ENCODE measurements around the gene MIDN. TPM values are rescaled to one million over a fixed set of nuclear protein-coding genes. Genes with fewer than 3 reads are reported as not detected.

MIDN gene
- total and polyA plus RNA-seq, 2 donors, result 8.7 to 55.1 TPM

DNA sequence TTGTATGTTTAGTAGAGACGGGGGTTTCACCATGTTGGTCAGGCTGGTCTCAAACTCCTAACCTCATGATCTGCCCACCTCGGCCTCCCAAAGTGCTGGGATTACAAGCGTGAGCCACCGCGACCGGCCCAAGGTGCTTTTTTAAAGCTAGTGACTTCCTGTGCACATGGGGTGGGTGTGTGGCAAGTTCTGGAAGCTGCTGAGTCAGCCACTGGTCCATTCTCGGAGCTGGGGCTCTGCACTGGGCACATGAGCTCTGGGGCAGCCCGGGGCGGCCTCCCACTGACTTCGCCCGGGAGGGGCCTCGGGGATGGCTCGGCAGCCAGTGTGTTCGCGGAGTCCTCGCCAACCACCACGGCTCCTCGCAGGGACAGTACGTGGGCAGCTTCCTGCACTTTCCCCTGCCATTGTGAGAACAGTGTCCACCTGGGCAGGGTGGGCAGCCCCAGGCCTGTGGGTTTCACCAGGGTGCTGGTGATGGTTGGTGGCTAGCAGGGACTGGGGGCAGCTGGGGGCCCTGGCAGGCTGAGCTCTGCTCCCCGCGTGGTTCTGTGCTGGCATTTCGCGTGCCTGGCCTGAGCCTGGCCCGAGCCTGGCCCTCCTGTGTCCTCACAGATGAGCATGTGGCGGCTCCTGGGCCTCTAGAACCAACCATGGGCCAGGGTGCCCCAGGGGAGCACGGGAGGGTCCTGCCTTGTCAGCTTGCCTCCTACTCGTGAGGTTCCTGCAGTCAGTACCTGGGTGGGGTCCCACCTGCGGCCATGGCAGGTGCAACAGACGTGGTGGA lies 22.8 kb upstream of the MIDN start:
- no peak overlapping the region for H3K4me3 ChIP-seq (ENCODE audit: low read length in 2 of 2)
- H3K36me3 ChIP-seq (ENCODE audit: control insufficient read depth in 2 of 2, insufficient read depth in 2 of 2, low read length in 1 of 2), result peaks cover 54 to 79% of the 10 kb centered on the region in 2 donors
- no peaks in the 10 kb centered on the region for H3K4me1 ChIP-seq (ENCODE audit: control insufficient read depth in 2 of 2, insufficient read depth in 2 of 2, low read length in 2 of 2)
- 98% methylated on average over 29 of the region's 29 CpGs for WGBS
- H3K27me3 ChIP-seq (ENCODE audit: control insufficient read depth in 2 of 2, insufficient read depth in 1 of 2, low read length in 1 of 2), result no peaks in the 10 kb centered on the region
- H3K9me3 ChIP-seq (ENCODE audit: control insufficient read depth in 2 of 2, insufficient read depth in 1 of 2, low read length in 1 of 2), result no peaks in the 10 kb centered on the region
- H3K27ac ChIP-seq (ENCODE audit: low read depth in 1 of 2, low read length in 1 of 2), result no peak overlapping the region
- DNase-seq (ENCODE audit: low read depth in 6 of 9, low spot score in 9 of 9), result no peak

DNA sequence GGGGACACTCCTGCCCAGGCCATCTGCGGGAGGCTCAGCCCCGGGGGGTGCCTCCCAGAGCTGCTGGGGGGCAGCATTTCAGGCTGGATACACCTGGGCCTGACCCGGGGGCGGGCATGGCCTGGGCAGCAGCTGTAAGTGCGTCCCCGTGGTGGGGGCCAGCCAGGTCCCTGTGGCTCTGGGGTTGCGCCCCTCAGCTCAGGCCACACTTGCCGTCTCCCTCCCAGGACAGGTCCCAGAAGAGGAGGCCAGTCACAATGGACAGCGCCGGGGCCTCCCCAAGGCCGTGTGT lies 22.2 kb upstream of the MIDN start:
- Histone ChIP-seq H3K36me3 (ENCODE audit: control insufficient read depth in 2 of 2, insufficient read depth in 2 of 2, low read length in 1 of 2) (peaks cover 48 to 73% of the 10 kb centered on the region in 2 donors), H3K27ac (ENCODE audit: low read depth in 1 of 2, low read length in 1 of 2) (no peak overlapping the region), H3K9me3 (ENCODE audit: control insufficient read depth in 2 of 2, insufficient read depth in 1 of 2, low read length in 1 of 2) (no peaks in the 10 kb centered on the region), H3K4me3 (ENCODE audit: low read length in 2 of 2) (no peak overlapping the region), H3K4me1 (ENCODE audit: control insufficient read depth in 2 of 2, insufficient read depth in 2 of 2, low read length in 2 of 2) (no peaks in the 10 kb centered on the region), H3K27me3 (ENCODE audit: control insufficient read depth in 2 of 2, insufficient read depth in 1 of 2, low read length in 1 of 2) (peaks cover 0 to 2% of the 10 kb centered on the region in 2 donors)
- no peak for DNase-seq (ENCODE audit: low read depth in 6 of 9, low spot score in 9 of 9)
- over 99% methylated on average over 11 of the region's 11 CpGs for WGBS

DNA sequence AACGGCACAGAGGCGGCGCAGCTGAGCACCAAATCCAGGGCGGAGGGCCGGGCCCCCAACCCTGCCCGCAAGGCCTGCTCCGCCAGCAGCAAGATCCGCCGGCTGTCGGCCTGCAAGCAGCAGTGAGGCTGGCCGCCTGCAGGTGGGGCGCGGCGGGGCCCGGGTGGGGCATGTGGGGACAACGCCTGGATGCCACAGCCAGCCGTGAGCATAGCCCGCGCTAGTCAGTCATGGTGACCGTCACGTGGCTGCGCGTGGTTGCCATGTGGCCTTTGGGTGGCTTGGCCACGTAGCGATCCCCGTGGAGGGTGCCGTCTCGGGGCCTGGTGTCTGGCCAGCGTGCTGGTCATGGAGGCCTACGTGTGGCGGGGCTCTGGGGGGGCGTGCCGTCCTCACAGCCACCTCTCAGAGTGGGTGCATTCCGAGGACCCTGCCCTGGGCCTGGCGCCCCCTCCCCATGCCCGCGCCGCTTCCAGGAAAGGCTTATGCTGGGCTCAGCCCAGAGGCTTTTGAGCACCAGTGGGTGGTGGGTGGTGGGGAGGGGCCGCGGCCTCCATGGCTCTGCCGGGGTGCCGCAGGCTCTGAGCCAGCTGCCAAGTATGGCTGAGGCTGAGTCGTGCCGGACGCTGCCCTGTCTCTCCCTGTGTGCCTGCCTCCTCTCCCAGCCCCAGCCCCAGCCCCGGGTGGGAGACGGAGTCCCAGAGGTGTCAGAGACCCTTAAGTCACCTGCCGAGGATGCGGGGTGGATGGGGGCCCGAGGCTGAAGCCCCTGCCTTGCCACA lies 21.7 kb upstream of the MIDN start:
- DNase-seq (ENCODE audit: low read depth in 6 of 9, low spot score in 9 of 9), result no peak
- Histone ChIP-seq H3K9me3 (ENCODE audit: control insufficient read depth in 2 of 2, insufficient read depth in 1 of 2, low read length in 1 of 2) (no peaks in the 10 kb centered on the region), H3K4me3 (ENCODE audit: low read length in 2 of 2) (no peak overlapping the region), H3K27me3 (ENCODE audit: control insufficient read depth in 2 of 2, insufficient read depth in 1 of 2, low read length in 1 of 2) (peaks cover 0 to 2% of the 10 kb centered on the region in 2 donors), H3K36me3 (ENCODE audit: control insufficient read depth in 2 of 2, insufficient read depth in 2 of 2, low read length in 1 of 2) (peaks cover 43 to 68% of the 10 kb centered on the region in 2 donors), H3K4me1 (ENCODE audit: control insufficient read depth in 2 of 2, insufficient read depth in 2 of 2, low read length in 2 of 2) (no peaks in the 10 kb centered on the region), H3K27ac (ENCODE audit: low read depth in 1 of 2, low read length in 1 of 2) (no peak overlapping the region)
- 98% methylated on average over 50 of the region's 50 CpGs for WGBS

DNA sequence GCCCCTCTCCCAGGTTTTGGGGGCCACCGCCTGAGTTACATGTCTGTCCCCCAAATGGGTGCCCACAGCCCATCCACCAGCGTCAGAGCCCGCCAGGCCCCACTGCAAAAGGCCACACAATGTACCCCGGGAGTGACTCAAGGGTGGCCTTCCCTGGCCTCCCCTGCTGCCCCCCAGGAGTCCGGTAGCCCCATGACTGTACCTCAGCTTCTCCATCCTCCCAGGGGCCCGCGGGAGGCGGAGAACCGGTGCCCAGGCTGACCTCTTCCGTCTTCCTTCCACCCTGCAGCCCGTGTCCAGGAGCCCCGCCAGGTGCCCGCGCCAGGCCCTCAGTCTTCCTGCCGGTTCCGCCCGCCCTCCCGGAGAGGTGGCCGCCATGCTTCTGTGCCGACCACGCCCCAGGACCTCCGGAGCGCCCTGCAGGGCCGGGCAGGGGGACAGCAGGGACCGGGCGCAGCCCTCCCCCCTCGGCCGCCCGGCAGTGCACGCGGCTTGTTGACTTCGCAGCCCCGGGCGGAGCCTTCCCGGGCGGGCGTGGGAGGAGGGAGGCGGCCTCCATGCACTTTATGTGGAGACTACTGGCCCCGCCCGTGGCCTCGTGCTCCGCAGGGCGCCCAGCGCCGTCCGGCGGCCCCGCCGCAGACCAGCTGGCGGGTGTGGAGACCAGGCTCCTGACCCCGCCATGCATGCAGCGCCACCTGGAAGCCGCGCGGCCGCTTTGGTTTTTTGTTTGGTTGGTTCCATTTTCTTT lies 20.9 kb upstream of the MIDN start:
- no peak for DNase-seq (ENCODE audit: low read depth in 6 of 9, low spot score in 9 of 9)
- peaks cover 39 to 60% of the 10 kb centered on the region in 2 donors for H3K36me3 ChIP-seq (ENCODE audit: control insufficient read depth in 2 of 2, insufficient read depth in 2 of 2, low read length in 1 of 2)
- H3K9me3 ChIP-seq (ENCODE audit: control insufficient read depth in 2 of 2, insufficient read depth in 1 of 2, low read length in 1 of 2), result no peaks in the 10 kb centered on the region
- peaks cover 0 to 5% of the 10 kb centered on the region in 2 donors for H3K27me3 ChIP-seq (ENCODE audit: control insufficient read depth in 2 of 2, insufficient read depth in 1 of 2, low read length in 1 of 2)
- H3K4me3 ChIP-seq (ENCODE audit: low read length in 2 of 2), result no peak overlapping the region
- H3K27ac ChIP-seq (ENCODE audit: low read depth in 1 of 2, low read length in 1 of 2), result no peak overlapping the region
- no peaks in the 10 kb centered on the region for H3K4me1 ChIP-seq (ENCODE audit: control insufficient read depth in 2 of 2, insufficient read depth in 2 of 2, low read length in 2 of 2)
- WGBS, result 97% methylated on average over 56 of the region's 56 CpGs

DNA sequence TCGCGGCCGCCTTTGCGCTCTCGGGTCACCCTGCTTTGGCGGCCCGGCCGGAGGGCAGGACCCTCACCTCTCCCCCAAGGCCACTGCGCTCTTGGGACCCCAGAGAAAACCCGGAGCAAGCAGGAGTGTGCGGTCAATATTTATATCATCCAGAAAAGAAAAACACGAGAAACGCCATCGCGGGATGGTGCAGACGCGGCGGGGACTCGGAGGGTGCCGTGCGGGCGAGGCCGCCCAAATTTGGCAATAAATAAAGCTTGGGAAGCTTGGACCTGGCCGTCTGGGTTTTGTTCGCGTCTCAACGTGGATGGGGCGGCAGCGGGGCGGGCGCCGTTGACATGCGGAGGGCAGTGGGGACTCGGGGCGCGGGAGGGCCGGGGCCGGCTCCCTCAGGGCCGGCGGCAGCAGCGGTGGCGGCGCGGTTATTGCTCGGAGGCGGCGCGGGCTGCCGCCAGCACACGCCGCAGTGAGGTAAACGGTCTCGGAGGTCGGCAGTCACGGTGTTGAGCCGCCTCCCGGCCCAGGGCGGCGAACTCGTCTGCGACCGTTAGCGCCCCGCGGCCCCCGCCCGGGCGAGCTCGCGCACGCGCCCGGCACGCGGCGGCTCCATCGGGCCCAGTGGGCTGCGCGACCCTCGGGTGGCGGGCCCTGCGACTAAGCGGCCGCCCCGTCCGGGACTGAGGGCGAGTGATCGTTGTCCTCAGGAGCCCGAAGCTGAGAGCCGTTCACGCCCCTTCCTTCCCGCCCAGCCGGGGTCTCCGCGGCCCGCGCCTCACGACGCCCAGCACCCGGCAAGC lies 20.0 kb upstream of the MIDN start:
- H3K4me1 ChIP-seq (ENCODE audit: control insufficient read depth in 2 of 2, insufficient read depth in 2 of 2, low read length in 2 of 2), result no peaks in the 10 kb centered on the region
- no peak overlapping the region for H3K27ac ChIP-seq (ENCODE audit: low read depth in 1 of 2, low read length in 1 of 2)
- no peak for DNase-seq (ENCODE audit: low read depth in 6 of 9, low spot score in 9 of 9)
- WGBS, result 98% methylated on average over 100 of the region's 100 CpGs
- no peak overlapping the region for H3K4me3 ChIP-seq (ENCODE audit: low read length in 2 of 2)
- H3K9me3 ChIP-seq (ENCODE audit: control insufficient read depth in 2 of 2, insufficient read depth in 1 of 2, low read length in 1 of 2), result no peaks in the 10 kb centered on the region
- peaks cover 0 to 9% of the 10 kb centered on the region in 2 donors for H3K27me3 ChIP-seq (ENCODE audit: control insufficient read depth in 2 of 2, insufficient read depth in 1 of 2, low read length in 1 of 2)
- H3K36me3 ChIP-seq (ENCODE audit: control insufficient read depth in 2 of 2, insufficient read depth in 2 of 2, low read length in 1 of 2), result peaks cover 30 to 52% of the 10 kb centered on the region in 2 donors

DNA sequence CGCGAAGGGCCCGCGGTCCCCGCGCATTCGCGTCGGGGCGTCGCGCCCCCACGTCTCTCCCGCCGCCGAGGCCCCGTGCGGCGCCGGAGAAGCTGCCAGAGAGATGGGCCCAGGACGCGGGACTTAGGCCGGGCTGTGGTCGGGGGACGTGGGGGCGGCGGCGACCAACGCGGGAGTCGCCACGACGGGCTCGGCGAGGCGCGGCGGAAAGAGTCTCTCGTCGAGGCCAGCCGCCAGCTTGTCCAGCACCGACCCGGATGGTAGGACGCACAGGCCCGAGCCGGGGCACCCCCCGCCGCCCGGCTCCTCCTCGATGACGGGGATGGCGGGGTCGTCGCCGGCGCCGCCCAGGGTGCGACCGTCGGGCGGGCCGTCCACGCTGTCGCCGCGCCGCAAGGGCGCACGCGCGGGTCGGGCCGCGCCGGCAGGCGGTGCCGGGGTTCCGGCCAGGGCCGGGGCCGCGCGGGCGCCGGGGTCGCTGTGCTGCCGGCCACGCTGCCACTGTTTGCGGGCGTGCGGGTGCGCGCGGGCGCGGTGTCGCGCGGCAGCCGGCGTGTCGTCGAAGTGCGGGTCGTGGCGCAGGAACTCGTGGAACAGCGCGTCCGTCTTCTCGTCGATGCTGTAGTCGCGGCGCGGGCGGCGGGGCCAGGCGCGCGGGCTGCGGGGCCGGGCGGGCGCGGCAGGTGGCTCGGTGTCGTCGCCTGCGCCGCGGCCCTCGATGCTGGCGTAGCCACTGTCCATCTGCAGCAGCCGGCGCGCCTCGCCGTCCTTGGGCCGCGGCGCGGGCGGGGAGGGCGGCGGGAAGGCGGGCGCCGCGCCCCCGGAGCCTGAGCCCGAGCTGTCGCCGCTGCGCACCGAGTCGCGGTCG lies 19.1 kb upstream of the MIDN start:
- peaks cover 2 to 17% of the 10 kb centered on the region in 2 donors for H3K27me3 ChIP-seq (ENCODE audit: control insufficient read depth in 2 of 2, insufficient read depth in 1 of 2, low read length in 1 of 2)
- H3K36me3 ChIP-seq (ENCODE audit: control insufficient read depth in 2 of 2, insufficient read depth in 2 of 2, low read length in 1 of 2), result peaks cover 23 to 42% of the 10 kb centered on the region in 2 donors
- no peak overlapping the region for H3K27ac ChIP-seq (ENCODE audit: low read depth in 1 of 2, low read length in 1 of 2)
- no peak for DNase-seq (ENCODE audit: low read depth in 6 of 9, low spot score in 9 of 9)
- no peaks in the 10 kb centered on the region for H3K4me1 ChIP-seq (ENCODE audit: control insufficient read depth in 2 of 2, insufficient read depth in 2 of 2, low read length in 2 of 2)
- H3K9me3 ChIP-seq (ENCODE audit: control insufficient read depth in 2 of 2, insufficient read depth in 1 of 2, low read length in 1 of 2), result no peaks in the 10 kb centered on the region
- no peak overlapping the region for H3K4me3 ChIP-seq (ENCODE audit: low read length in 2 of 2)
- WGBS, result 98% methylated on average over 158 of the region's 158 CpGs

DNA sequence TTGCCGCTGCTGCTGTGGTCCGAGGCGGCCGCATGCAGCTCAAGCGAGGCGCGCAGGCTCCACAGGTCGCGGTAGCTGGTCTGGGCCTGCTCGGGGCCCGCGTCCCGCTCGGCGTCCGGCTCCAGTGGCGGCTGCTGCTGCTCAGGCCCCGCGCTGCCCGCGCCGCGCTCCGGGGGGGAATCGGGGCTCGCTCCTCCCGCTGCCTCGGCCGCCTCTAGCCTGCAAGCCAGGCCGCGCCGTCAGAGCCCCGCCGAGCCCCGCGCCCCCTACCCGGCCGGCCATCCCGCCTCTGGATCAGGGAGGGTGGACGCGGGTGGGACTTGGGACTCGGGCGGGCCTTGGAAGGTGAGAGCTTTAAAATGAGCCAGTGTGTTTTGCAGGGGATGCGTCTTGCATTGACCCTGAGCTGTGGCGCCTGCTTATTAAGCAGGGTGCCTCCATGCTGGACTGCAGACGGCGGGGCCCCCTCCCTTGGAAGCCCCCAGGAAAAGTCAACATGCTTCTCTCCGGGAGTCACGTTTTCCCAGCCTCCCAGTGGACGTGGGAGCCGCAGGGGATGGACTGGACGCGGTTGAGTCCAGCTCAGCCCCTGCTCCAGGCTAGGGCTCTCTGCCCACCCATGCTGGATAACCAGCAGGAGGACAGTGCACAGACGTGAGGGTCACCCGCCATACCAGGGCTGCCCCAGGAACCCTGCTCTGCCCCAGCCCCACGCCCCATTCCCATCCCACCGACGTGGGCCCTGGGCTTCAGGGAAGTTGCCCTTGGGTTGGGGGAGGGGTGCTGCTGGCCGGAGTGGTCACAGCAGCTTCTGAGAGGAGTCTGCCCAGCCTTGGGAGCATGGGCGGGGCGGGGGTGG lies 18.2 kb upstream of the MIDN start:
- no peaks in the 10 kb centered on the region for H3K4me1 ChIP-seq (ENCODE audit: control insufficient read depth in 2 of 2, insufficient read depth in 2 of 2, low read length in 2 of 2)
- WGBS, result 95% methylated on average over 61 of the region's 61 CpGs

More for the DNA sequence above, 18.2 kb upstream of the MIDN start:
- peaks cover 3 to 25% of the 10 kb centered on the region in 2 donors for H3K27me3 ChIP-seq (ENCODE audit: control insufficient read depth in 2 of 2, insufficient read depth in 1 of 2, low read length in 1 of 2)
- H3K27ac ChIP-seq (ENCODE audit: low read depth in 1 of 2, low read length in 1 of 2), result no peak overlapping the region
- peaks cover 0 to 3% of the 10 kb centered on the region in 2 donors for H3K9me3 ChIP-seq (ENCODE audit: control insufficient read depth in 2 of 2, insufficient read depth in 1 of 2, low read length in 1 of 2)
- no peak overlapping the region for H3K4me3 ChIP-seq (ENCODE audit: low read length in 2 of 2)
- no peak for DNase-seq (ENCODE audit: low read depth in 6 of 9, low spot score in 9 of 9)
- peaks cover 15 to 35% of the 10 kb centered on the region in 2 donors for H3K36me3 ChIP-seq (ENCODE audit: control insufficient read depth in 2 of 2, insufficient read depth in 2 of 2, low read length in 1 of 2)
